SK-N-SH (cell line): Measurements from ENCODE around the gene DAGLB. TPM values are rescaled to one million over a fixed set of nuclear protein-coding genes. Genes with fewer than 3 reads are reported as not detected.

Source experiments
- CTCF ChIA-PET: fragments of 300-600, 350-600 bp; formaldehyde crosslinking; extraction: SDS; loops from one replicate; lab custom pipeline; 2021; lab: Yijun Ruan, JAX
- POLR2A ChIA-PET: fragments of 350-600 bp; sonication (Branson Sonifier 250); formaldehyde crosslinking; extraction: SDS; loops from one replicate; lab custom pipeline; 2020; ENCODE audit warnings: antibody characterized with exemption, inconsistent platforms; lab: Yijun Ruan, JAX
- DNase-seq: peaks from one replicate; pipeline ENCODE4 v3.0.0; 2012
- H2AFZ ChIP-seq: fragments of 200-600 bp; sonication (generic); 2 replicates; pipeline ENCODE4 v1.8.1; 2016; ENCODE audit warnings: antibody characterized with exemption, mild to moderate bottlenecking, low read depth
- H3F3A ChIP-seq: fragments of 200-600 bp; sonication (generic); replicated peaks from 2 replicates; pipeline ENCODE3; 2016; ENCODE audit warnings: antibody characterized with exemption, mild to moderate bottlenecking; ENCODE audit not compliant: insufficient read depth
- H3K27ac ChIP-seq, 2 experiments: fragments of 200-500 bp in 1 of 2; fragments of 200-600 bp in 1 of 2; sonication (Bioruptor generic) in 1 of 2; sonication (generic), shearing (Covaris generic) in 1 of 2; 2 replicates each; pipeline versions ENCODE4 v1.5.1 to v1.6.1; 2014 to 2016; ENCODE audit warnings: low read depth in 2 of 2, inconsistent platforms in 1 of 2, low read length in 1 of 2, mild to moderate bottlenecking in 1 of 2, mixed read lengths in 1 of 2
- H3K27me3 ChIP-seq: fragments of 200-600 bp; sonication (generic), shearing (Covaris generic); 2 replicates; pipeline ENCODE4 v1.6.1; 2016; ENCODE audit warnings: mixed run types; ENCODE audit not compliant: insufficient read depth
- H3K36me3 ChIP-seq, 2 experiments: fragments of 200-500 bp in 1 of 2; fragments of 200-600 bp in 1 of 2; sonication (Bioruptor generic) in 1 of 2; sonication (generic) in 1 of 2; replicated peaks in 1 of 2; 2 replicates each; pipeline versions ENCODE3 to v1.5.1; 2014 to 2016; ENCODE audit warnings: low read length in 1 of 2, mild to moderate bottlenecking in 1 of 2; ENCODE audit not compliant: insufficient read depth in 2 of 2, control insufficient read depth in 1 of 2
- H3K4me1 ChIP-seq, 2 experiments: fragments of 200-500 bp in 1 of 2; fragments of 200-600 bp in 1 of 2; sonication (Bioruptor generic) in 1 of 2; sonication (generic), shearing (Covaris generic) in 1 of 2; 2 replicates each; pipeline versions ENCODE4 v1.5.1 to v1.6.1; 2014 to 2016; ENCODE audit warnings: low read depth in 1 of 2, low read length in 1 of 2, mixed run types in 1 of 2; ENCODE audit not compliant: insufficient read depth in 2 of 2, control insufficient read depth in 1 of 2
- H3K4me2 ChIP-seq: fragments of 200-600 bp; sonication (generic), shearing (Covaris generic); 2 replicates; pipeline ENCODE4 v1.6.1; 2017; ENCODE audit warnings: mixed run types
- H3K4me3 ChIP-seq, 2 experiments: fragments of 200-500 bp in 1 of 2; fragments of 200-600 bp in 1 of 2; sonication (Bioruptor generic) in 1 of 2; sonication (generic), shearing (Covaris generic) in 1 of 2; 2 replicates each; pipeline versions ENCODE4 v1.5.1 to v1.8.1; 2014 to 2016; ENCODE audit warnings: low read depth in 2 of 2, inconsistent platforms in 1 of 2, low read length in 1 of 2, mild to moderate bottlenecking in 1 of 2, mixed read lengths in 1 of 2, moderate library complexity in 1 of 2
- H3K79me2 ChIP-seq: fragments of 200-600 bp; sonication (generic); 2 replicates; pipeline ENCODE4 v1.8.1; 2017; ENCODE audit warnings: mild to moderate bottlenecking; ENCODE audit not compliant: insufficient read depth
- H3K9ac ChIP-seq: fragments of 200-600 bp; sonication (generic); 2 replicates; pipeline ENCODE4 v1.6.1; 2017; ENCODE audit warnings: mixed run types
- H3K9me2 ChIP-seq: fragments of 200-600 bp; sonication (generic); 2 replicates; pipeline ENCODE4 v1.6.1; 2017; ENCODE audit warnings: mixed run types
- H3K9me3 ChIP-seq: fragments of 200-600 bp; sonication (generic); 2 replicates; pipeline ENCODE4 v1.6.1; 2017; ENCODE audit warnings: mixed run types, mild to moderate bottlenecking, moderate library complexity
- H4K20me1 ChIP-seq: fragments of 200-600 bp; sonication (generic); 2 replicates; pipeline ENCODE4 v1.6.1; 2017; ENCODE audit warnings: mild to moderate bottlenecking, mixed run types; ENCODE audit not compliant: insufficient read depth
- ELF1 ChIP-seq: IDR thresholded peaks from 2 replicates; pipeline ENCODE4 v1.4.0; 2012
- EP300 ChIP-seq, 2 experiments: IDR thresholded peaks; 2 replicates each; pipeline versions ENCODE4 v1.4.0 to v1.6.1; 2012; ENCODE audit warnings: borderline replicate concordance in 1 of 2, low read depth in 1 of 2, low read length in 1 of 2
- EZH2phosphoT487 ChIP-seq: fragments of 200-600 bp; sonication (generic); IDR thresholded peaks from 2 replicates; pipeline ENCODE4 v1.6.1; 2017; ENCODE audit warnings: low read depth, mixed run types, mild to moderate bottlenecking, antibody characterized with exemption, moderate library complexity, borderline replicate concordance
- FOSL2 ChIP-seq: IDR thresholded peaks from 2 replicates; pipeline ENCODE4 v1.4.0; 2012; ENCODE audit warnings: low read depth, mild to moderate bottlenecking, moderate library complexity, borderline replicate concordance
- JUND ChIP-seq: IDR thresholded peaks from 2 replicates; pipeline ENCODE4 v1.4.0; 2012
- MAX ChIP-seq: IDR thresholded peaks from 2 replicates; pipeline ENCODE4 v1.4.0; 2012; ENCODE audit warnings: low read depth
- NFIC ChIP-seq: IDR thresholded peaks from 2 replicates; pipeline ENCODE4 v1.4.0; 2012; ENCODE audit warnings: borderline replicate concordance
- NRF1 ChIP-seq: IDR thresholded peaks from 2 replicates; pipeline ENCODE4 v1.6.1; 2012; ENCODE audit warnings: low read depth, mild to moderate bottlenecking, low read length
- PBX3 ChIP-seq: IDR thresholded peaks from 2 replicates; pipeline ENCODE4; 2012
- POLR2AphosphoS5 ChIP-seq: IDR thresholded peaks from 2 replicates; pipeline ENCODE4 v1.6.1; 2012; ENCODE audit warnings: low read depth, low read length
- RFX5 ChIP-seq: IDR thresholded peaks from 2 replicates; pipeline ENCODE4 v1.6.1; 2012; ENCODE audit warnings: mild to moderate bottlenecking, improper control_type of control experiment, low read length
- SIN3A ChIP-seq: IDR thresholded peaks from 2 replicates; pipeline ENCODE4 v1.6.1; 2012; ENCODE audit warnings: low read depth, mild to moderate bottlenecking, low read length, moderate library complexity, borderline replicate concordance
- TCF12 ChIP-seq: IDR thresholded peaks from 2 replicates; pipeline ENCODE4 v1.4.0; 2012
- TEAD4 ChIP-seq: IDR thresholded peaks from 2 replicates; pipeline ENCODE4 v1.4.0; 2012; ENCODE audit warnings: mild to moderate bottlenecking, borderline replicate concordance; ENCODE audit not compliant: insufficient read depth
- USF1 ChIP-seq: IDR thresholded peaks from 2 replicates; pipeline ENCODE4 v1.4.0; 2012; ENCODE audit warnings: low read depth, borderline replicate concordance
- USF2 ChIP-seq: fragments of 150-350 bp; IDR thresholded peaks from 2 replicates; pipeline ENCODE4 v1.6.1; 2017; ENCODE audit warnings: antibody characterized with exemption, low read length, low read depth, borderline replicate concordance
- YY1 ChIP-seq: IDR thresholded peaks from 2 replicates; pipeline ENCODE4 v1.4.0; 2012; ENCODE audit warnings: low read depth, mild to moderate bottlenecking
- ZBTB33 ChIP-seq: IDR thresholded peaks from 2 replicates; pipeline ENCODE4 v1.4.0; 2012; ENCODE audit warnings: low read depth, borderline replicate concordance
- WGBS: methylation state at CpG from one replicate; pipeline ENCODE4 v1.1.6; 2017; ENCODE audit warnings: low lambda C conversion rate; 5-methylcytosine and 5-hydroxymethylcytosine counted together
- polyA plus RNA-seq, 3 experiments: library from polyadenylated mRNA; depleted of rRNA; stranded (reverse); fragments of >200 nt; gene quantifications; 2 replicates each; pipeline ENCODE4 v1.2.3, GENCODE V29; 2012

Gene DAGLB
- polyA plus RNA-seq, 1 of the 3 experiments (the other 2 are of a cell fraction), result 24.1 TPM

- H3K36me3 ChIP-seq, result peaks cover 9 to 40% of the 10 kb centered on the region in 2 experiments
- TF ChIP-seq USF2 (no peak), FOSL2 (peak; percentile 92), NRF1 (no peak), EZH2phosphoT487 (no peak), PBX3 (peak; percentile 62; the same call in 1 of the 2 replicates), ELF1 (peak; percentile 86), NFIC (peak; percentile 75), USF1 (no peak), MAX (peak; percentile 41), RFX5 (no peak), TEAD4 (peak; percentile 82), YY1 (no peak), TCF12 (peak; percentile 64), POLR2AphosphoS5 (0 out of 2 replicates have a peak, but pooled peaks have one; percentile 34), ZBTB33 (no peak), SIN3A (peak; percentile 85; the same call in 1 of the 2 replicates), JUND (peak; percentile 91), EP300 (IDR thresholded peaks at IDR 0.05; ENCODE audit: borderline replicate concordance in 1 of 2, low read depth in 1 of 2, low read length in 1 of 2) (peak in 1 of 2 experiments; percentile 66; a peak in 1 of 4 replicates)
- ChIA-PET CTCF (interaction anchor here (1.0 kb wide), 1 partner anchor 49 kb away, joined by 4 read pairs; no protein-coding TSS in a partner anchor), POLR2A (no interaction called here)
- H3K27ac ChIP-seq, result peak overlapping the region in 1 of 2 experiments; percentile 84; a peak in 2 of 4 replicates
- H3K9me3 ChIP-seq, result no peaks in the 10 kb centered on the region
- peaks cover 55% of the 10 kb centered on the region for H3F3A ChIP-seq
- peak overlapping the region in 1 of 2 experiments; percentile 36; a peak in 2 of 4 replicates for H3K4me3 ChIP-seq
- peak overlapping the region; percentile 54 for H3K4me2 ChIP-seq
- no peak for DNase-seq
- H3K9me2 ChIP-seq, result no peaks in the 10 kb centered on the region
- WGBS, result 35% methylated on average over 5 of the region's 5 CpGs
- H2AFZ ChIP-seq, result no peak overlapping the region
- H3K4me1 ChIP-seq, result peaks cover 3 to 25% of the 10 kb centered on the region in 2 experiments
- H3K79me2 ChIP-seq, result peaks cover 99% of the 10 kb centered on the region
- 0 out of 2 replicates have a peak overlapping the region, but pooled peaks have one; percentile 1 for H3K9ac ChIP-seq
- no peaks in the 10 kb centered on the region for H3K27me3 ChIP-seq
- H4K20me1 ChIP-seq, result peaks cover 99% of the 10 kb centered on the region
These were observed 62.5 kb downstream of the DAGLB start for GRCh38 chr7:6385110-6385781.
